AG09309 (cell line): ENCODE measurements around the gene SYT7.

ENCODE experiments used
- DNase-seq: peaks from one replicate; pipeline ENCODE4 v3.0.0-alpha.2; 2010; ENCODE audit warnings: low read depth
- H3K4me3 ChIP-seq: 2 replicates; pipeline ENCODE4 v1.5.1; 2011; ENCODE audit warnings: mild to moderate bottlenecking, low read depth, low read length, moderate library complexity; ENCODE audit not compliant: control insufficient read depth
- CTCF ChIP-seq: IDR thresholded peaks from 2 replicates; pipeline ENCODE4 v1.5.1; 2011; ENCODE audit warnings: mild to moderate bottlenecking, low read depth, low read length, inconsistent platforms; ENCODE audit not compliant: insufficient read depth, control insufficient read depth; ENCODE audit errors: missing control alignments

SYT7 gene

GRCh38 chr11:61599968-61600710 is 19.3 kb upstream of the SYT7 start:
- no peak for TF ChIP-seq CTCF
- no peak for DNase-seq
- H3K4me3 ChIP-seq, result no peak overlapping the region

- no peak overlapping the region for H3K4me3 ChIP-seq
- DNase-seq, result no peak
- no peak for TF ChIP-seq CTCF
Measured at GRCh38 chr11:61598886-61599868, 18.3 kb upstream of the SYT7 start.

- H3K4me3 ChIP-seq, result no peak overlapping the region
- no peak for DNase-seq
- TF ChIP-seq CTCF, result no peak
Measured at GRCh38 chr11:61598374-61598773, 17.5 kb upstream of the SYT7 start.

- H3K4me3 ChIP-seq, result no peak overlapping the region
- TF ChIP-seq CTCF, result no peak
- DNase-seq, result no peak
Measured at GRCh38 chr11:61596990-61597389, 16.1 kb upstream of the SYT7 start.

GRCh38 chr11:61596542-61596941 is 15.7 kb upstream of the SYT7 start:
- no peak for TF ChIP-seq CTCF
- no peak overlapping the region for H3K4me3 ChIP-seq
- no peak for DNase-seq

GRCh38 chr11:61594907-61595257 is 14.0 kb upstream of the SYT7 start:
- TF ChIP-seq CTCF, result no peak
- no peak for DNase-seq
- no peak overlapping the region for H3K4me3 ChIP-seq
